MM.1S (cell line): ENCODE measurements around the gene STEAP1B.

Source experiments
- DNase-seq: peaks from one replicate; pipeline ENCODE4 v3.0.0-alpha.2; 2015
- H2AFZ ChIP-seq: fragments of 300-600 bp; sonication (generic); 2 replicates; pipeline ENCODE4 v1.6.0; 2016; ENCODE audit warnings: antibody characterized with exemption, low read length
- H3F3A ChIP-seq: fragments of 300-600 bp; sonication (generic); 2 replicates; pipeline ENCODE4 v1.6.1; 2016; ENCODE audit warnings: mild to moderate bottlenecking, antibody characterized with exemption, low read length, moderate library complexity, mixed read lengths; ENCODE audit not compliant: insufficient read depth
- H3K27ac ChIP-seq: fragments of 300-600 bp; sonication (generic); 2 replicates; pipeline ENCODE4 v1.5.1; 2016; ENCODE audit warnings: mild to moderate bottlenecking, low read length
- H3K27me3 ChIP-seq: fragments of 300-600 bp; sonication (generic); replicated peaks from 2 replicates; pipeline ENCODE4 v1.6.0; 2016; ENCODE audit warnings: low read length; ENCODE audit not compliant: insufficient read depth
- H3K36me3 ChIP-seq: fragments of 300-600 bp; sonication (generic); replicated peaks from 2 replicates; pipeline ENCODE4 v1.6.1; 2016; ENCODE audit warnings: mild to moderate bottlenecking, low read length, mixed read lengths; ENCODE audit not compliant: insufficient read depth
- H3K4me1 ChIP-seq: fragments of 300-600 bp; sonication (generic); 2 replicates; pipeline ENCODE4 v1.6.1; 2016; ENCODE audit warnings: low read length, mixed read lengths
- H3K4me2 ChIP-seq: fragments of 300-600 bp; sonication (generic); 2 replicates; pipeline ENCODE4 v1.6.0; 2016; ENCODE audit warnings: low read depth, low read length
- H3K4me3 ChIP-seq: fragments of 300-600 bp; sonication (generic); 2 replicates; pipeline ENCODE4 v1.5.1; 2016; ENCODE audit warnings: low read length, mixed read lengths
- H3K79me2 ChIP-seq: fragments of 300-600 bp; sonication (generic); 2 replicates; pipeline ENCODE4 v1.6.1; 2016; ENCODE audit warnings: mixed run types, low read length, mixed read lengths
- H3K9ac ChIP-seq: fragments of 300-600 bp; sonication (generic); 2 replicates; pipeline ENCODE4 v1.6.1; 2016; ENCODE audit warnings: low read length, mixed read lengths
- H3K9me2 ChIP-seq: fragments of 300-600 bp; sonication (generic); replicated peaks from 2 replicates; pipeline ENCODE4 v1.6.1; 2016; ENCODE audit warnings: mild to moderate bottlenecking, low read length, mixed read lengths; ENCODE audit not compliant: insufficient read depth
- H3K9me3 ChIP-seq: fragments of 300-600 bp; sonication (generic); replicated peaks from 2 replicates; pipeline ENCODE4 v1.6.1; 2016; ENCODE audit warnings: mild to moderate bottlenecking, low read length, mixed read lengths; ENCODE audit not compliant: insufficient read depth
- H4K20me1 ChIP-seq: fragments of 300-600 bp; sonication (generic); 2 replicates; pipeline ENCODE4 v1.6.1; 2016; ENCODE audit warnings: mild to moderate bottlenecking, low read length, moderate library complexity, mixed read lengths; ENCODE audit not compliant: insufficient read depth
- EZH2 ChIP-seq: fragments of 300-600 bp; sonication (generic); optimal IDR thresholded peaks from 2 replicates; pipeline ENCODE3; 2017; ENCODE audit warnings: low read depth, mild to moderate bottlenecking, antibody characterized with exemption, low read length, mixed read lengths
- EZH2phosphoT487 ChIP-seq: fragments of 300-600 bp; sonication (generic); IDR thresholded peaks from 2 replicates; pipeline ENCODE4 v1.6.1; 2018; ENCODE audit warnings: antibody characterized with exemption, low read length
- TF ChIP-seq, protein P1 (sequence below): fragments of 300-600 bp; sonication (generic); IDR thresholded peaks from 2 replicates; pipeline ENCODE4 v1.5.1; 2016; ENCODE audit warnings: antibody characterized with exemption, low read length, mixed read lengths

STEAP1B gene

DNA sequence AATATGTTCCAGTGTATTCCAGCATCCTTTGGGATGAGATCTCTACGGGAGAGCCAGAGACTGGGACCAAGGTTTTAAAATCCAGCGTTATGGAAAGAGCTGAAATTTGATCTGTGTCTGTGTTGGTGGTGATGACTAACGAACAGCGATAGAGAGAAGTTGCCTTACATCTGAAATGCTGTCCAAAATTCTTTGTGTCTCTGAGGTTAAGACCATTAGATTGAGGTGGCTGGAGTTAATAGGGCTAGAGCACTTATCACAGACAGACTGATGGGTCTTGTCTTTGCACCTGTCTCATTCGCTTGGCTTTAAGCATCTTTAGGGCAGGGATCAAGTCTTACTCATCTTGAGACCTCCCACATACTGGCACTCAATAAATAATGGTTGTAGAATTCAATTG lies 102.0 kb downstream of the STEAP1B start:
- Histone ChIP-seq H3K4me3 (no peak overlapping the region), H3K36me3 (no peaks in the 10 kb centered on the region), H3K4me1 (peaks cover 12% of the 10 kb centered on the region), H3K9me2 (no peaks in the 10 kb centered on the region), H3K27ac (no peak overlapping the region), H3K27me3 (no peaks in the 10 kb centered on the region), H3K9me3 (no peaks in the 10 kb centered on the region), H3K4me2 (no peak overlapping the region), H2AFZ (no peak overlapping the region), H3K9ac (no peak overlapping the region), H4K20me1 (no peaks in the 10 kb centered on the region), H3F3A (no peaks in the 10 kb centered on the region), H3K79me2 (no peaks in the 10 kb centered on the region)
- TF ChIP-seq EZH2phosphoT487 = no peak
- TF ChIP-seq EZH2 = no peak
- TF ChIP-seq, protein P1, sequence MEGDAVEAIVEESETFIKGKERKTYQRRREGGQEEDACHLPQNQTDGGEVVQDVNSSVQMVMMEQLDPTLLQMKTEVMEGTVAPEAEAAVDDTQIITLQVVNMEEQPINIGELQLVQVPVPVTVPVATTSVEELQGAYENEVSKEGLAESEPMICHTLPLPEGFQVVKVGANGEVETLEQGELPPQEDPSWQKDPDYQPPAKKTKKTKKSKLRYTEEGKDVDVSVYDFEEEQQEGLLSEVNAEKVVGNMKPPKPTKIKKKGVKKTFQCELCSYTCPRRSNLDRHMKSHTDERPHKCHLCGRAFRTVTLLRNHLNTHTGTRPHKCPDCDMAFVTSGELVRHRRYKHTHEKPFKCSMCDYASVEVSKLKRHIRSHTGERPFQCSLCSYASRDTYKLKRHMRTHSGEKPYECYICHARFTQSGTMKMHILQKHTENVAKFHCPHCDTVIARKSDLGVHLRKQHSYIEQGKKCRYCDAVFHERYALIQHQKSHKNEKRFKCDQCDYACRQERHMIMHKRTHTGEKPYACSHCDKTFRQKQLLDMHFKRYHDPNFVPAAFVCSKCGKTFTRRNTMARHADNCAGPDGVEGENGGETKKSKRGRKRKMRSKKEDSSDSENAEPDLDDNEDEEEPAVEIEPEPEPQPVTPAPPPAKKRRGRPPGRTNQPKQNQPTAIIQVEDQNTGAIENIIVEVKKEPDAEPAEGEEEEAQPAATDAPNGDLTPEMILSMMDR = no peak
- no peak for DNase-seq

DNA sequence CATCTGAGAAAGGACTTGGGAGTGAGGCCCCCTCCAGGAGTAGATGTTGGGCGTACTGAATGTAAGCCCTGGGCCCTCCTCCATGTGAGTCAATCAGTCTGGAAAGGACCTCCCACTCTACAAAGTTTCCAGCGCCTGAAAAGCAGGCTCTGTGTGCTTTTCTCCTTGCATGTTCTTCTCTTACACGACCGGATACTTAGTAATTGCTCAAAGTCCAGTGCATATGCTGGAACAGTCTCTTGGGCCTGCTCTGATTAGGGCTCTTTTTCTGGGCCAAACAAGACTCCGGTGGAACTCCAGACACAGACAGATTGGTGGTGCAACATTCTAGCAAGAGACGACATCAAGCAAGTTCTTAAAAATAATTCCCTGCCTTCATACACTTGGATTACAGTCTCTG lies 104.8 kb downstream of the STEAP1B start:
- Histone ChIP-seq H3K27ac (no peak overlapping the region), H2AFZ (no peak overlapping the region), H3F3A (no peaks in the 10 kb centered on the region), H3K4me1 (0 out of 2 replicates have a peak, but pooled peaks cover 4% of the 10 kb centered on the region), H3K36me3 (no peaks in the 10 kb centered on the region), H3K9me2 (no peaks in the 10 kb centered on the region), H3K9me3 (no peaks in the 10 kb centered on the region), H3K4me3 (no peak overlapping the region), H3K79me2 (no peaks in the 10 kb centered on the region), H3K4me2 (no peak overlapping the region), H3K9ac (no peak overlapping the region), H3K27me3 (no peaks in the 10 kb centered on the region), H4K20me1 (no peaks in the 10 kb centered on the region)
- no peak for DNase-seq
- TF ChIP-seq EZH2phosphoT487 = no peak
- no peak for TF ChIP-seq EZH2
- TF ChIP-seq, protein P1 = no peak

DNA sequence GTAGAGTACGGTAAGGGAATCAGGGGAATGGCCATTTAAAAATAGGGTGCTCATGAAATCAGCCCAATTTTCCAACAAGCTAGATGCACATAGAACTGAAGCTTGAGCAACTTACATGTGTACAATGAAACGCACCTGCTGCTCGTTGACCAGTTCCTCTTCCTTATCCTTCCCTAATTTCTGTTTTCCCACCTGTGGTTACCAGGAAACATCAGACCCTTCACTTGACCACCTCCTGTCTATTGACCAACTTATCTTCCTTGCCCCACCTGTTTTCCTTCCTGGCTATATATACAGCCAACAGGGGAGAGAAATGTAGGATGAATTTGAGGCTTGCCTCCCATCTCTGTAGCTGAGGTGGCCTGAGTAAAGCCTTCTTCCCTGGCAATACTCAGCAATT lies 105.2 kb downstream of the STEAP1B start:
- Histone ChIP-seq H2AFZ (no peak overlapping the region), H3K9me3 (no peaks in the 10 kb centered on the region), H3K9me2 (no peaks in the 10 kb centered on the region), H3K4me2 (no peak overlapping the region), H3K36me3 (no peaks in the 10 kb centered on the region), H3F3A (no peaks in the 10 kb centered on the region), H3K9ac (no peak overlapping the region), H3K27ac (no peak overlapping the region), H4K20me1 (no peaks in the 10 kb centered on the region), H3K79me2 (no peaks in the 10 kb centered on the region), H3K4me3 (no peak overlapping the region), H3K27me3 (no peaks in the 10 kb centered on the region), H3K4me1 (0 out of 2 replicates have a peak, but pooled peaks cover 4% of the 10 kb centered on the region)
- no peak for TF ChIP-seq EZH2phosphoT487
- no peak for TF ChIP-seq EZH2
- TF ChIP-seq, protein P1 = no peak
- DNase-seq = no peak
